ENCODE results near the gene XAGE2. TPM values are rescaled to one million over a fixed set of nuclear protein-coding genes. Genes with fewer than 3 reads are reported as not detected.

XAGE2 gene
- total RNA-seq (2022; extraction: Qiagen RNA extraction): not detected in 5 replicates

GRCh38 chrX:52368368-52369055, at the start of gene XAGE2:
XAGE2 (plus strand) TSS chrX:52369021; CDS start chrX:52370015, 994 bp downstream.

Other genes with a start within 250 kb of the XAGE2 start
- gene MAGED4, start 184.1 kb upstream of the XAGE2 start, total RNA-seq (2022; extraction: Qiagen RNA extraction): 4.9 to 10.0 TPM (median 8.0 TPM) in 5 replicates
- 11.6 to 46.7 TPM (median 25.2 TPM) in 5 replicates for gene XAGE1A, start 126.8 kb downstream of the XAGE2 start, total RNA-seq (2022; extraction: Qiagen RNA extraction)
- gene XAGE1B, start 148.0 kb downstream of the XAGE2 start, total RNA-seq (2022; extraction: Qiagen RNA extraction): 189 to 271 TPM (median 206 TPM) in 5 replicates